Effector memory CD4-positive, alpha-beta T cell (primary cell): Measurements from ENCODE around the gene TBL1X.

Experiments used
- DNase-seq, 3 donors: peaks; one replicate each; pipeline ENCODE4 v3.0.0-alpha.2; 2020
- H3K27ac ChIP-seq: 2 replicates; pipeline ENCODE4 v1.7.0; 2013; ENCODE audit warnings: mild to moderate bottlenecking, low read length, moderate library complexity; ENCODE audit not compliant: insufficient read depth, poor library complexity, severe bottlenecking
- H3K27me3 ChIP-seq: replicated peaks from 2 replicates; pipeline ENCODE4 v1.7.0; 2013; ENCODE audit warnings: mild to moderate bottlenecking, low read length; ENCODE audit not compliant: insufficient read depth, control insufficient read depth, poor library complexity, severe bottlenecking
- H3K36me3 ChIP-seq: 2 replicates; pipeline ENCODE4 v1.7.0; 2013; ENCODE audit warnings: mild to moderate bottlenecking, low read length, moderate library complexity; ENCODE audit not compliant: control insufficient read depth, insufficient read depth
- H3K4me1 ChIP-seq: 2 replicates; pipeline ENCODE4 v1.7.0; 2013; ENCODE audit warnings: low read length, mild to moderate bottlenecking; ENCODE audit not compliant: control insufficient read depth, insufficient read depth, poor library complexity, severe bottlenecking
- H3K4me3 ChIP-seq: 2 replicates; pipeline ENCODE4 v1.7.0; 2013; ENCODE audit warnings: low read length, low read depth, mild to moderate bottlenecking; ENCODE audit not compliant: insufficient read depth, poor library complexity, severe bottlenecking
- H3K9me3 ChIP-seq: 2 replicates; pipeline ENCODE4 v1.7.0; 2013; ENCODE audit warnings: mild to moderate bottlenecking, low read length, moderate library complexity; ENCODE audit not compliant: control insufficient read depth

The TBL1X gene

GRCh38 chrX:9573282-9574106 is 108.6 kb downstream of the TBL1X start:
- no peak for DNase-seq
- Histone ChIP-seq H3K27ac (no peak overlapping the region), H3K36me3 (no peaks in the 10 kb centered on the region), H3K27me3 (no peaks in the 10 kb centered on the region), H3K4me1 (no peaks in the 10 kb centered on the region), H3K4me3 (no peak overlapping the region), H3K9me3 (no peaks in the 10 kb centered on the region)

DNA sequence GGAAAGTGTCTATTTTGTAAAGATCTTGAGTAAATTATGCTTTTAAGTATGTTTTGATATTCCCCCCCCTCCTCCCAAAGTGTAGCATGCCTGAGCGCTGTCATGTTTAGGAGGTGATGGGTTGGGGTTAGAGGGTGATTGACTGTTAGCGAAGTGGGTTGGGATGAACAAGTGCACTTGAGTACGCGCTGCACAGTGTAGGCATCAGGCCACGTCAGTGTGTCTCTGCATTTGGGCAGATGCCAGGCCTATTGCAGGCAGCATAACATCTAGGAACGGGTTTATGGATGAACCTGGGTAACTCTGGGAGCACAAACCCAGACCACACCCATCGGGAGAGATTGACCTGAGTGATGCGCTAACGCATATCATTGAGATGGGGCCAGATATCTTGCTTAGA is 111.2 kb downstream of the TBL1X start:
- Histone ChIP-seq H3K9me3 (no peaks in the 10 kb centered on the region), H3K27ac (no peak overlapping the region), H3K36me3 (no peaks in the 10 kb centered on the region), H3K27me3 (no peaks in the 10 kb centered on the region), H3K4me1 (no peaks in the 10 kb centered on the region), H3K4me3 (no peak overlapping the region)
- no peak for DNase-seq

GRCh38 chrX:9577555-9577954 is 112.7 kb downstream of the TBL1X start:
- DNase-seq: no peak
- Histone ChIP-seq H3K36me3 (no peaks in the 10 kb centered on the region), H3K9me3 (no peaks in the 10 kb centered on the region), H3K4me3 (no peak overlapping the region), H3K27ac (no peak overlapping the region), H3K27me3 (no peaks in the 10 kb centered on the region), H3K4me1 (no peaks in the 10 kb centered on the region)

DNA sequence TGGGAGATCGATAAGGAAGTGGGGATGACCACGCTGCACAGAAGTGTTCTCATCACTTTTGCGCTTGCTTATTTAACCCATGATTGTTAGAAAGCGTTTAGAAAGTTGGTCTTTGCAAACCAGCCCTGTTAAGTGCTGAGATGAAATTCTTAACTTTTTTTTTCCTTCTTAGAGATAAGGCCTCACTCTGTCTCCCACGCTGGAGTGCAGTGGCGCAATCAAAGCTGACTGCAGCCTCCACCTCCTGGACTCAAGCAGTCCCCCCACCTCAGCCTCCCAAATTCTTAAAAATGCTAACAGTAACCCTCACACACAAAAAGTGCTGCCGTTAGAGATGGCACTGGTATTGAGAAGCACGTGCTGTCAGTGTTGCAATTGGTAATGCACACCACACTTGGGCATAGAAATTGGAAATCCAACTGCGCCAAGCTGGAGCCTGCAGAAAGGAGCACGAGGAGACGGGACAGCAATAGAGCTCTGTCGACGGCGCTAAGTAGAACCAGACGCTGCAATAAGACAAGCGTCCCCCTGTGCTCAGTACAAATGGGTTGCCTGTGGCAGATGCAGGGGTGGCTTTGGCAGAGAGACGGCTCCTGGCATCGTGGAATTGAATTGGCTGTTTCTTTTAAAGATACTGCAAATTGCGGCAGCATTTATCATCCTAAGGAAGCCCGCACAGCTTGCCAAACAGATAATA is 113.4 kb downstream of the TBL1X start:
- Histone ChIP-seq H3K4me3 (no peak overlapping the region), H3K27ac (no peak overlapping the region), H3K4me1 (no peaks in the 10 kb centered on the region), H3K27me3 (no peaks in the 10 kb centered on the region), H3K9me3 (no peaks in the 10 kb centered on the region), H3K36me3 (no peaks in the 10 kb centered on the region)
- no peak for DNase-seq

DNA sequence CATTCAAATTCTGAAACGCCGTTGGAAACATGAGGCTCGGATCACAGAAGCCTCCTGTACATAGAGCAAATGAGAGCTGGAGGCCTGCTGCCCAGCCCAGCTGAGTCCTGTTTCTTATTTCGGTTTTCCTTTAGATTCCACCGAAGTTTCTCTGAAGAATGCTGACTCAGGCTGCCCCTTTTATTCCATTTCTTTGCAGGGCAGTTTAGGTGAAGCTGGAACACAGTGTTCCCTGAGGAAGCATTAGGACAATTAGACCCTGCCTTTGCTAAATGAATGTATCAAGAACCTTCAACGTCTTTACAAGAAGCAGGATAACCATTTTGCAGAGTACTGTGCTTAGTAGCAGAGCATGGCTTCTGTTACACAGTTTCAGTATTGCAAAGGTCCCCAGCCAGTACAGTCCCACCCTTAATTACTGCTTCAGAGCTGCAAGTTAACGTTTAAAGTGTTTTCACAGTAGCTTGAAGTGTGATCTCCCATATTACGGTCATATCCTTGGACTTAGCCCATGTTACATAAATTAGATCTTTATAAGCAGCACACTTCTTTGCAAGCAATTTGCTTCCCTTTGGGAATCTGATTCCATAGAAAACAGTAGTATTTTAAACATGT is 117.0 kb downstream of the TBL1X start:
- no peak for DNase-seq
- Histone ChIP-seq H3K36me3 (no peaks in the 10 kb centered on the region), H3K27me3 (no peaks in the 10 kb centered on the region), H3K4me1 (no peaks in the 10 kb centered on the region), H3K9me3 (no peaks in the 10 kb centered on the region), H3K4me3 (no peak overlapping the region), H3K27ac (no peak overlapping the region)

GRCh38 chrX:9582956-9583355 is 118.1 kb downstream of the TBL1X start:
- no peak for DNase-seq
- H3K9me3 ChIP-seq: no peaks in the 10 kb centered on the region
- no peaks in the 10 kb centered on the region for H3K36me3 ChIP-seq
- H3K27ac ChIP-seq: no peak overlapping the region
- H3K4me1 ChIP-seq: no peaks in the 10 kb centered on the region
- no peaks in the 10 kb centered on the region for H3K27me3 ChIP-seq
- H3K4me3 ChIP-seq: no peak overlapping the region

- Histone ChIP-seq H3K9me3 (no peaks in the 10 kb centered on the region), H3K4me1 (no peaks in the 10 kb centered on the region), H3K4me3 (no peak overlapping the region), H3K27me3 (no peaks in the 10 kb centered on the region), H3K27ac (no peak overlapping the region), H3K36me3 (no peaks in the 10 kb centered on the region)
- DNase-seq: no peak
These were observed 122.1 kb downstream of the TBL1X start for GRCh38 chrX:9586992-9587392.

- Histone ChIP-seq H3K9me3 (no peaks in the 10 kb centered on the region), H3K27me3 (no peaks in the 10 kb centered on the region), H3K4me1 (no peaks in the 10 kb centered on the region), H3K27ac (no peak overlapping the region), H3K4me3 (no peak overlapping the region), H3K36me3 (no peaks in the 10 kb centered on the region)
- DNase-seq: no peak
These were observed 122.8 kb downstream of the TBL1X start for GRCh38 chrX:9587642-9588041.

DNA sequence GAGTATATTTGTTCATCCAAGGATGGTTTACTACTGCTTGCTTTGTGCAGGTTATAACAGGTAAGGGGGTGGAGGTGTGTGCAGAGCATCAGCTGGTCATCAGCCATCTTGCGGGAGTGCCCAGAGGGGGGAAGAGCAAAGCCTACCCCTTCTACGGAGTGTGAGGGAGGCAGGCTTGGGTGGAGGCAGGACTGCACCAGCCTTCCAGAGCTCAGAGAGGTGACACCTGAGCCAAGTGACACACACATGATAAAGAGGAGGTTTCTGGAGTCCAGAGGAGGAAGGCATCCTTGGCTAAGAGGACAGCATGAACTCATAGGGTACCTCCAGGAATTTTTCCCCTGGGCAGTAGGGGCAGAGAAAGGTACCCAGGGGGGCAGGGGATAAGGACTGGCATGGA is 126.6 kb downstream of the TBL1X start:
- H3K27me3 ChIP-seq: no peaks in the 10 kb centered on the region
- H3K4me1 ChIP-seq: no peaks in the 10 kb centered on the region

DNA sequence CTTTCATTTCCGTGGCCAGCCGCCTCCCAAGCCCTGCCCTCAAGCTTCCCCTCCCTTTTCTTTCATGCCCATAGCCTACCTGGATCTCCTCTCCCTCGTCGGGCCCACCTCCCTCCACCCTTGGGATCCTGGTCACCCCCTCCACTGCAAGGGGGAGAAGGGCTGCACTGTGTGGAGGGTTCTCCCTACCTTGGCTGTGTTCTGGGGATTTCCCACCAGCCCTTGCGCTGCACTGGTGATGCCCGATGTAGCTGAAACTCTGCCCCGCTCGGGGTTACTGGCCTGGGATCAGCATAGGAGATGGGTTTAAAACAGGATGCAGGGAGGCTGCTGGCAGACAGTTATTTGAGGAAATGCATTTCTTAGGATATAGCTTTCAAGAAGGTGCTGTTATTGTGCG is 128.9 kb downstream of the TBL1X start:
- Histone ChIP-seq H3K9me3 (no peaks in the 10 kb centered on the region), H3K27ac (no peak overlapping the region), H3K27me3 (no peaks in the 10 kb centered on the region), H3K36me3 (no peaks in the 10 kb centered on the region), H3K4me1 (no peaks in the 10 kb centered on the region), H3K4me3 (no peak overlapping the region)
- DNase-seq: no peak

More for the DNA sequence above, 126.6 kb downstream of the TBL1X start:
- no peak overlapping the region for H3K27ac ChIP-seq
- DNase-seq: no peak
- H3K4me3 ChIP-seq: no peak overlapping the region
- H3K36me3 ChIP-seq: no peaks in the 10 kb centered on the region
- H3K9me3 ChIP-seq: no peaks in the 10 kb centered on the region
